Measurements from ENCODE around the gene RASA2. TPM values are rescaled to one million over a fixed set of nuclear protein-coding genes. Genes with fewer than 3 reads are reported as not detected.

The RASA2 gene
- total and polyA plus RNA-seq, 2 experiments from 2014 or later: 6.2 to 12.6 TPM

DNA sequence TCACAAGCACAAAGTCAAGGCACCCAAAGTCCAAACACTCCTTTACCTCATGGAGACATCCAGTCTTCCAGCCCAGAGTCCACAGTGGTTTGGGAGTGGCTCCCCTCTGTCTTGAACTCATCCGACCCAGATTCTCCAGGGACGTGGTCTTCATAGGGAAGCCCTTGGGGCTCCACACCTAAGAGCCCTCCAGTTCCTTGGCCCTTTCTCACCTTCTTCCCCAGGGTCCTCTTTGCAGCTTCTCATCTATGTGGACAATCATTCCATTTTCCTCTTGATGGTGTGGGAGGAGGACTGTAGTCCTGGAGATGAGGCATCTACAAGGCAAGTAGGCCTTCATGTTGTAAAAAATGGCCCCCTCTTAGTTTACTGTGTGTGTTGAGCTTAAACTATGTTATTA, 164.0 kb downstream of the RASA2 start:
- no peak for DNase-seq (ENCODE audit: low spot score)
- no peaks in the 10 kb centered on the region for H3K36me3 ChIP-seq (replicated peaks; ENCODE audit: insufficient read depth, low read depth)
- no peak overlapping the region for H3K27ac ChIP-seq
- no peaks in the 10 kb centered on the region for H3K9me3 ChIP-seq (ENCODE audit: low read depth)
- no peak for TF ChIP-seq CTCF (IDR thresholded peaks at IDR 0.05; ENCODE audit: poor library complexity)
- TF ChIP-seq EZH2phosphoT487 (IDR thresholded peaks at IDR 0.05; ENCODE audit: low read depth, severe bottlenecking, unreplicated experiment): no peak
- no peak for TF ChIP-seq EZH2 (IDR thresholded peaks at IDR 0.05; ENCODE audit: borderline replicate concordance)
- no peaks in the 10 kb centered on the region for H3K9me2 ChIP-seq (replicated peaks; ENCODE audit: insufficient read depth)
- H3K4me3 ChIP-seq: no peak overlapping the region
- WGBS (ENCODE audit: low lambda C conversion rate, missing lambda C conversion rate): 100% methylated on average over 2 of the region's 2 CpGs
- no peaks in the 10 kb centered on the region for H3K27me3 ChIP-seq
- H3K4me2 ChIP-seq: no peak overlapping the region
- H3K79me2 ChIP-seq: no peaks in the 10 kb centered on the region
- H4K20me1 ChIP-seq (ENCODE audit: insufficient read depth, poor library complexity, severe bottlenecking): no peaks in the 10 kb centered on the region
- H3K4me1 ChIP-seq (ENCODE audit: insufficient read depth): peaks cover 7% of the 10 kb centered on the region
- no peak overlapping the region for H2AFZ ChIP-seq

- no peak for DNase-seq (ENCODE audit: low spot score)
- no peak overlapping the region for H3K4me3 ChIP-seq
- no peaks in the 10 kb centered on the region for H3K36me3 ChIP-seq (replicated peaks; ENCODE audit: insufficient read depth, low read depth)
- no peaks in the 10 kb centered on the region for H3K79me2 ChIP-seq
- H3K4me1 ChIP-seq (ENCODE audit: insufficient read depth): peaks cover 7% of the 10 kb centered on the region
- no peaks in the 10 kb centered on the region for H4K20me1 ChIP-seq (ENCODE audit: insufficient read depth, poor library complexity, severe bottlenecking)
- no peak overlapping the region for H3K27ac ChIP-seq
- H3K9me2 ChIP-seq (replicated peaks; ENCODE audit: insufficient read depth): no peaks in the 10 kb centered on the region
- no peaks in the 10 kb centered on the region for H3K9me3 ChIP-seq (ENCODE audit: low read depth)
- no peak for TF ChIP-seq CTCF (IDR thresholded peaks at IDR 0.05; ENCODE audit: poor library complexity)
- no peak for TF ChIP-seq EZH2phosphoT487 (IDR thresholded peaks at IDR 0.05; ENCODE audit: low read depth, severe bottlenecking, unreplicated experiment)
- TF ChIP-seq EZH2 (IDR thresholded peaks at IDR 0.05; ENCODE audit: borderline replicate concordance): no peak
- no peak overlapping the region for H2AFZ ChIP-seq
- H3K4me2 ChIP-seq: no peak overlapping the region
- H3K27me3 ChIP-seq: no peaks in the 10 kb centered on the region
- WGBS (ENCODE audit: low lambda C conversion rate, missing lambda C conversion rate): 30% methylated on average over 2 of the region's 2 CpGs
These were observed 164.6 kb downstream of the RASA2 start for GRCh38 chr3:141651409-141651808.

DNA sequence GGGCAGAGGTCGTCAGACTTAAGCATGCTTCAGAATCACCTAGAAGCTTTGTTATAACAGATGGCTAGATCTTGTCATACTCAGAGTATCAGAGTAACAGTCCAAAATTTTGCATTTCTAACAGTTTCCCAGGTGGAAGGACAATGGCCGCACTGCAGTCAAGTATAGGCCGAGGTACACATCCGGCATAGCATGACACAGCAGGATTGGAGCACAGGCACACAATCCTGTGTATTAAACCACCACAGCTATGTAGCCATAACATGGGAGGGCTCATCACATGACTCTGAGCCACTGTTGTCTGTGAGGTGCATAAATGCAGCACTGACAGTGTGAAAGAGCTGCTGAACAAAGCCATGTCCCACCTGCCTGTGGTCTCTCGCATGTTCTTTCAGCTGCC, 165.5 kb downstream of the RASA2 start:
- no peak for DNase-seq (ENCODE audit: low spot score)
- Histone ChIP-seq H3K79me2 (no peaks in the 10 kb centered on the region), H3K36me3 (replicated peaks; ENCODE audit: insufficient read depth, low read depth) (no peaks in the 10 kb centered on the region), H3K4me3 (no peak overlapping the region), H3K9me3 (ENCODE audit: low read depth) (no peaks in the 10 kb centered on the region), H3K27ac (no peak overlapping the region), H3K9me2 (replicated peaks; ENCODE audit: insufficient read depth) (no peaks in the 10 kb centered on the region), H3K4me2 (no peak overlapping the region), H4K20me1 (ENCODE audit: insufficient read depth, poor library complexity, severe bottlenecking) (no peaks in the 10 kb centered on the region), H3K27me3 (peaks cover 4% of the 10 kb centered on the region), H2AFZ (no peak overlapping the region), H3K4me1 (ENCODE audit: insufficient read depth) (peaks cover 7% of the 10 kb centered on the region)
- WGBS (ENCODE audit: low lambda C conversion rate, missing lambda C conversion rate): 95% methylated on average over 5 of the region's 5 CpGs
- TF ChIP-seq CTCF (IDR thresholded peaks at IDR 0.05; ENCODE audit: poor library complexity): no peak
- TF ChIP-seq EZH2 (IDR thresholded peaks at IDR 0.05; ENCODE audit: borderline replicate concordance): no peak
- no peak for TF ChIP-seq EZH2phosphoT487 (IDR thresholded peaks at IDR 0.05; ENCODE audit: low read depth, severe bottlenecking, unreplicated experiment)

- no peaks in the 10 kb centered on the region for H4K20me1 ChIP-seq (ENCODE audit: insufficient read depth, poor library complexity, severe bottlenecking)
- H3K4me3 ChIP-seq: no peak overlapping the region
- H3K9me2 ChIP-seq (replicated peaks; ENCODE audit: insufficient read depth): no peaks in the 10 kb centered on the region
- no peak overlapping the region for H2AFZ ChIP-seq
- 68% methylated on average over 4 of the region's 4 CpGs for WGBS (ENCODE audit: low lambda C conversion rate, missing lambda C conversion rate)
- H3K9me3 ChIP-seq (ENCODE audit: low read depth): no peaks in the 10 kb centered on the region
- no peak overlapping the region for H3K4me2 ChIP-seq
- H3K4me1 ChIP-seq (ENCODE audit: insufficient read depth): no peaks in the 10 kb centered on the region
- H3K36me3 ChIP-seq (replicated peaks; ENCODE audit: insufficient read depth, low read depth): no peaks in the 10 kb centered on the region
- no peak for TF ChIP-seq EZH2phosphoT487 (IDR thresholded peaks at IDR 0.05; ENCODE audit: low read depth, severe bottlenecking, unreplicated experiment)
- no peak for TF ChIP-seq CTCF (IDR thresholded peaks at IDR 0.05; ENCODE audit: poor library complexity)
- no peak for TF ChIP-seq EZH2 (IDR thresholded peaks at IDR 0.05; ENCODE audit: borderline replicate concordance)
- no peaks in the 10 kb centered on the region for H3K79me2 ChIP-seq
- H3K27ac ChIP-seq: no peak overlapping the region
- peaks cover 18% of the 10 kb centered on the region for H3K27me3 ChIP-seq
- DNase-seq (ENCODE audit: low spot score): no peak
These were observed 167.0 kb downstream of the RASA2 start for GRCh38 chr3:141653847-141654246.

All from hepatocyte (in vitro differentiated cells).